Neural cell (in vitro differentiated cells): ENCODE data around the gene APOB. TPM values are rescaled to one million over a fixed set of nuclear protein-coding genes. Genes with fewer than 3 reads are reported as not detected.

ENCODE experiments used
- H2AFZ ChIP-seq: fragments of 200-600, 300-800 bp; sonication (generic), shearing (Covaris generic); 2 replicates; pipeline ENCODE4 v1.6.0; 2014; ENCODE audit warnings: low read depth, mild to moderate bottlenecking, antibody characterized with exemption, low read length, moderate library complexity
- H3F3A ChIP-seq: fragments of 200-600 bp; shearing (Covaris generic); 2 replicates; pipeline ENCODE4 v1.6.1; 2016; ENCODE audit warnings: mild to moderate bottlenecking, moderate library complexity, mixed read lengths, antibody characterized with exemption, low read length; ENCODE audit not compliant: insufficient read depth, poor library complexity, severe bottlenecking
- H3K27ac ChIP-seq: fragments of 200-600, 300-800 bp; sonication (generic), shearing (Covaris generic); 2 replicates; pipeline ENCODE4 v1.5.1; 2014; ENCODE audit warnings: mild to moderate bottlenecking, low read length, moderate library complexity
- H3K27me3 ChIP-seq: fragments of 300-800, 200-600 bp; sonication (generic), shearing (Covaris generic); 2 replicates; pipeline ENCODE4 v1.6.0; 2014; ENCODE audit warnings: mild to moderate bottlenecking, low read depth, low read length, moderate library complexity; ENCODE audit not compliant: insufficient read depth
- H3K36me3 ChIP-seq: fragments of 300-800, 200-600 bp; sonication (generic), shearing (Covaris generic); 2 replicates; pipeline ENCODE4 v1.5.1; 2014; ENCODE audit warnings: mild to moderate bottlenecking, antibody characterized with exemption, low read length, moderate library complexity; ENCODE audit not compliant: insufficient read depth
- H3K4me2 ChIP-seq: fragments of 300-800, 200-600 bp; sonication (generic), shearing (Covaris generic); 2 replicates; pipeline ENCODE4 v1.6.0; 2014; ENCODE audit warnings: mild to moderate bottlenecking, low read length
- H3K4me3 ChIP-seq: fragments of 300-800, 200-600 bp; sonication (generic), shearing (Covaris generic); 2 replicates; pipeline ENCODE4 v1.5.1; 2014; ENCODE audit warnings: mild to moderate bottlenecking, low read length, moderate library complexity
- H3K79me2 ChIP-seq: fragments of 200-600 bp; shearing (Covaris generic); replicated peaks from 2 replicates; pipeline ENCODE4 v1.6.0; 2014; ENCODE audit warnings: mild to moderate bottlenecking, low read length, moderate library complexity; ENCODE audit not compliant: insufficient read depth
- H3K9ac ChIP-seq: fragments of 300-800, 200-600 bp; sonication (generic), shearing (Covaris generic); 2 replicates; pipeline ENCODE4 v1.6.1; 2016; ENCODE audit warnings: mild to moderate bottlenecking, low read length, mixed read lengths
- H3K9me2 ChIP-seq: fragments of 200-600 bp; shearing (Covaris generic); 2 replicates; pipeline ENCODE4 v1.6.1; 2016; ENCODE audit warnings: mild to moderate bottlenecking, low read length, mixed read lengths; ENCODE audit not compliant: insufficient read depth
- H3K9me3 ChIP-seq: fragments of 200-600, 300-800 bp; sonication (generic), shearing (Covaris generic); 2 replicates; pipeline ENCODE4 v1.6.1; 2016; ENCODE audit warnings: mild to moderate bottlenecking, mixed run types, low read length, moderate library complexity, mixed read lengths
- H4K20me1 ChIP-seq: fragments of 200-600 bp; shearing (Covaris generic); 2 replicates; pipeline ENCODE4 v1.6.1; 2016; ENCODE audit warnings: mild to moderate bottlenecking, mixed run types; ENCODE audit not compliant: insufficient read depth
- CTCF ChIP-seq: fragments of 450-650 bp; IDR thresholded peaks from 2 replicates; pipeline ENCODE4 v1.5.1; 2014; ENCODE audit warnings: antibody characterized with exemption, mild to moderate bottlenecking, moderate library complexity; ENCODE audit not compliant: poor library complexity, severe bottlenecking
- EP300 ChIP-seq: fragments of 450-650 bp; conservative IDR thresholded peaks from 2 replicates; pipeline ENCODE4 v1.6.1; 2014; ENCODE audit warnings: antibody characterized with exemption, mild to moderate bottlenecking, moderate library complexity; ENCODE audit not compliant: poor library complexity, severe bottlenecking
- EZH2 ChIP-seq: fragments of 200-600, 300-800 bp; shearing (Covaris generic), sonication (generic); IDR thresholded peaks from 2 replicates; pipeline ENCODE4 v1.6.1; 2014; ENCODE audit warnings: antibody characterized with exemption, low read length, borderline replicate concordance, mild to moderate bottlenecking; ENCODE audit not compliant: insufficient read depth, poor library complexity, severe bottlenecking
- MXI1 ChIP-seq: fragments of 450-650 bp; conservative IDR thresholded peaks from 2 replicates; pipeline ENCODE4 v1.6.1; 2014; ENCODE audit warnings: antibody characterized with exemption, mild to moderate bottlenecking; ENCODE audit not compliant: poor library complexity, severe bottlenecking
- POLR2AphosphoS5 ChIP-seq: IDR thresholded peaks from 2 replicates; pipeline ENCODE4 v1.6.1; 2012
- RAD21 ChIP-seq: fragments of 450-650 bp; conservative IDR thresholded peaks from 2 replicates; pipeline ENCODE4 v1.6.1; 2014; ENCODE audit warnings: antibody characterized with exemption, mild to moderate bottlenecking, moderate library complexity
- REST ChIP-seq: IDR thresholded peaks from 2 replicates; pipeline ENCODE4 v1.6.1; 2012; ENCODE audit warnings: borderline replicate concordance
- SMC3 ChIP-seq: fragments of 450-650 bp; conservative IDR thresholded peaks from 2 replicates; pipeline ENCODE4 v1.6.1; 2014; ENCODE audit warnings: antibody characterized with exemption, mild to moderate bottlenecking, moderate library complexity; ENCODE audit not compliant: poor library complexity
- TAF1 ChIP-seq: IDR thresholded peaks from 2 replicates; pipeline ENCODE4 v1.6.1; 2012; ENCODE audit warnings: low read depth
- polyA plus RNA-seq: library from polyadenylated mRNA; depleted of rRNA; stranded (reverse); fragments of >200 nt; gene quantifications from 2 replicates; pipeline ENCODE4 v1.2.3, GENCODE V29; 2014

Gene APOB
- polyA plus RNA-seq, 1 donor from 2014 or later, result not detected

- Histone ChIP-seq H3K9me3 (no peaks in the 10 kb centered on the region), H3K4me2 (no peak overlapping the region), H3K27me3 (no peaks in the 10 kb centered on the region), H3K36me3 (no peaks in the 10 kb centered on the region), H3K79me2 (no peaks in the 10 kb centered on the region), H2AFZ (no peak overlapping the region), H4K20me1 (no peaks in the 10 kb centered on the region), H3F3A (no peaks in the 10 kb centered on the region), H3K27ac (no peak overlapping the region), H3K9ac (no peak overlapping the region), H3K4me3 (no peak overlapping the region), H3K9me2 (no peaks in the 10 kb centered on the region)
- TF ChIP-seq SMC3 (no peak), EZH2 (no peak), EP300 (no peak), TAF1 (no peak), POLR2AphosphoS5 (no peak), REST (no peak), MXI1 (no peak), CTCF (no peak), RAD21 (no peak)
These were observed 16.2 kb upstream of the APOB start for GRCh38 chr2:21059885-21060610.

- Histone ChIP-seq H3K4me2 (no peak overlapping the region), H3K9me3 (no peaks in the 10 kb centered on the region), H3K9me2 (no peaks in the 10 kb centered on the region), H3K27me3 (no peaks in the 10 kb centered on the region), H3K4me3 (no peak overlapping the region), H2AFZ (no peak overlapping the region), H3K9ac (no peak overlapping the region), H3K79me2 (no peaks in the 10 kb centered on the region), H4K20me1 (no peaks in the 10 kb centered on the region), H3K27ac (no peak overlapping the region), H3F3A (no peaks in the 10 kb centered on the region), H3K36me3 (no peaks in the 10 kb centered on the region)
- TF ChIP-seq RAD21 (no peak), POLR2AphosphoS5 (no peak), SMC3 (no peak), REST (no peak), MXI1 (no peak), EZH2 (no peak), EP300 (no peak), CTCF (no peak), TAF1 (no peak)
These were observed 13.2 kb upstream of the APOB start for GRCh38 chr2:21057097-21057496.
